Measurements from ENCODE around the gene TECR.

Gene TECR

GRCh38 chr19:14515501-14516047 lies 13.8 kb upstream of the TECR start:
- peak overlapping the region; percentile 68 for H3K4me3 ChIP-seq (ENCODE audit: low read depth, low read length)
- DNase-seq (ENCODE audit: low read depth) = no peak
- TF ChIP-seq MYC (IDR thresholded peaks at IDR 0.05; ENCODE audit: low read depth, low read length) = no peak
- TF ChIP-seq, protein P1, sequence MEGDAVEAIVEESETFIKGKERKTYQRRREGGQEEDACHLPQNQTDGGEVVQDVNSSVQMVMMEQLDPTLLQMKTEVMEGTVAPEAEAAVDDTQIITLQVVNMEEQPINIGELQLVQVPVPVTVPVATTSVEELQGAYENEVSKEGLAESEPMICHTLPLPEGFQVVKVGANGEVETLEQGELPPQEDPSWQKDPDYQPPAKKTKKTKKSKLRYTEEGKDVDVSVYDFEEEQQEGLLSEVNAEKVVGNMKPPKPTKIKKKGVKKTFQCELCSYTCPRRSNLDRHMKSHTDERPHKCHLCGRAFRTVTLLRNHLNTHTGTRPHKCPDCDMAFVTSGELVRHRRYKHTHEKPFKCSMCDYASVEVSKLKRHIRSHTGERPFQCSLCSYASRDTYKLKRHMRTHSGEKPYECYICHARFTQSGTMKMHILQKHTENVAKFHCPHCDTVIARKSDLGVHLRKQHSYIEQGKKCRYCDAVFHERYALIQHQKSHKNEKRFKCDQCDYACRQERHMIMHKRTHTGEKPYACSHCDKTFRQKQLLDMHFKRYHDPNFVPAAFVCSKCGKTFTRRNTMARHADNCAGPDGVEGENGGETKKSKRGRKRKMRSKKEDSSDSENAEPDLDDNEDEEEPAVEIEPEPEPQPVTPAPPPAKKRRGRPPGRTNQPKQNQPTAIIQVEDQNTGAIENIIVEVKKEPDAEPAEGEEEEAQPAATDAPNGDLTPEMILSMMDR (IDR thresholded peaks at IDR 0.05; ENCODE audit: low read depth, low read length) = no peak
- no peak for TF ChIP-seq POLR2A (IDR thresholded peaks at IDR 0.05; ENCODE audit: extremely low read depth, insufficient read length)
- TF ChIP-seq, protein P2, sequence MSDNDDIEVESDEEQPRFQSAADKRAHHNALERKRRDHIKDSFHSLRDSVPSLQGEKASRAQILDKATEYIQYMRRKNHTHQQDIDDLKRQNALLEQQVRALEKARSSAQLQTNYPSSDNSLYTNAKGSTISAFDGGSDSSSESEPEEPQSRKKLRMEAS (IDR thresholded peaks at IDR 0.05; ENCODE audit: low read depth, low read length) = no peak

GRCh38 chr19:14516048-14516534 lies 13.3 kb upstream of the TECR start:
- H3K4me3 ChIP-seq (ENCODE audit: low read depth, low read length) = peak overlapping the region; percentile 68
- TF ChIP-seq, protein P1 (IDR thresholded peaks at IDR 0.05; ENCODE audit: low read depth, low read length) = no peak
- DNase-seq (ENCODE audit: low read depth) = no peak

- no peak for DNase-seq (ENCODE audit: low read depth)
- TF ChIP-seq, protein P1 (IDR thresholded peaks at IDR 0.05; ENCODE audit: low read depth, low read length) = no peak
- TF ChIP-seq POLR2A (IDR thresholded peaks at IDR 0.05; ENCODE audit: extremely low read depth, insufficient read length) (no peak), MYC (IDR thresholded peaks at IDR 0.05; ENCODE audit: low read depth, low read length) (no peak)
- TF ChIP-seq, protein P2 (IDR thresholded peaks at IDR 0.05; ENCODE audit: low read depth, low read length) = no peak
- H3K4me3 ChIP-seq (ENCODE audit: low read depth, low read length) = peak overlapping the region; percentile 68
Observed at GRCh38 chr19:14516746-14517438, 12.5 kb upstream of the TECR start.

DNA sequence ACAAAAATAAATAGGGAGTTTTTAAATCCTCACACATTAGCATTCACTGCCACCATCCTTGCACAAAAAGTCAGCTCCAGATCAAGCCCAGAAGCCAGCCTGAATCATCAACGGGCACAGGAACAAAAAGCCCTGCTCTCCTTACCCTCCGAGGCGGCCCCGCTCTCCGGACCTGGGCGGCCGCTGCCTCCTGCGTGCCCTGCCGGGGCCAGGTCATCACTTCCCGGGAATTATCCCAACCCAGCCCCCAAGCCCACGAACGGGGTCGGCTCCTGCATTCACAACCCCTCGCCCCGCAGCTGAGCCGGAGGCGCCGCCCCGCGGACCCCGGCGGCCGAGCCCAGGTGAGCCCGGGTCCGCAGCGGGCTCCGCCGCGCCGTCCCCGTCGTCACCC lies 12.0 kb upstream of the TECR start:
- DNase-seq (ENCODE audit: low read depth) = peak; percentile 24
- TF ChIP-seq, protein P1 (IDR thresholded peaks at IDR 0.05; ENCODE audit: low read depth, low read length) = no peak
- TF ChIP-seq MYC (IDR thresholded peaks at IDR 0.05; ENCODE audit: low read depth, low read length) (no peak), POLR2A (IDR thresholded peaks at IDR 0.05; ENCODE audit: extremely low read depth, insufficient read length) (no peak)
- TF ChIP-seq, protein P2 (IDR thresholded peaks at IDR 0.05; ENCODE audit: low read depth, low read length) = no peak
- peak overlapping the region; percentile 68 for H3K4me3 ChIP-seq (ENCODE audit: low read depth, low read length)

GRCh38 chr19:14517840-14518505 lies 11.4 kb upstream of the TECR start, which contains the start of gene DNAJB1:
TSS of gene DNAJB1 (minus strand) at chr19:14518397. CDS start at chr19:14518349, 48 bp downstream.
- TF ChIP-seq, protein P1 (IDR thresholded peaks at IDR 0.05; ENCODE audit: low read depth, low read length) = no peak
- TF ChIP-seq POLR2A (IDR thresholded peaks at IDR 0.05; ENCODE audit: extremely low read depth, insufficient read length) (peak; percentile 85), MYC (IDR thresholded peaks at IDR 0.05; ENCODE audit: low read depth, low read length) (no peak; the same call in 1 of the 2 replicates)
- H3K4me3 ChIP-seq (ENCODE audit: low read depth, low read length) = peak within 1 kb of the TSS; percentile 68
- DNase-seq (ENCODE audit: low read depth) = peak; percentile 72
